HPDE6-E6E7 (cell line): ENCODE results near the gene ZNF385B.
"Not testable (repeated sequence)": the region's sequence is repeated elsewhere in the genome, so short reads cannot be mapped to it uniquely, and the experiment has no call there.

ENCODE experiments used
- DNase-seq: peaks from one replicate; pipeline ENCODE4 v3.0.0; 2011; ENCODE audit warnings: missing footprints; ENCODE audit errors: extremely low spot score

ZNF385B gene

DNA sequence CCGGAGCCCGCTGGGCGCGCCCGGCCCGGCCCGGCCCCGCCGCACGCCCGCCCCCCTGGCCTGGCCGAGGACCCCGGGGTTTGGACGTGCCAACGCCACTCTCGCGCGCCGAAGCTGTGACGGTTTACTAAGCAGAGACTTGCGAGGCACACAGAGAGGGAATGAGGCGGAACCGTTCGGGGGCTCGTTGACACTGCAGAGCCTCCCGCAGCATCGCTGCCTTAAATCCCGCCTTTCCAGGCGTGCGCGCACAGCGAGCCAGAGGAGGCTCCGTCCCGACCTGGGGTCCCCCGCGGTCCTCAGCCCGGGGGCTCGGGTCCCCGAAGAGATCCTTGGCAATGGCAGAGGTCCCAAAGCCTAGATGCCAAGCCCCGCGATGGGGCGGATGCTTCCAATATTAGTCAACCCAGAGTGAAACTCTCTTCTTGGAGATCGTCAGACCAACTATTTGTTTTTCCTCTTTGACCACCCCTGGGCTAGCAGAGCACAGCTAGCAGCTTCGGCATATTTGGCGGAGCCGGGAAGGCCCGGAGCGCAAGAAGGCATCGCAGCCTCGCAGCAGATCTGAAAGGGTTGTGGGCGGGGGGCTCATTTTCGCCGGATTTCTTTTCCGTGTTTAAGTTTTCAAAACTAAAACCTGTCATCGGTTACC is at the start of gene ZNF385B:
TSS of gene ZNF385B (minus strand) at position 197 of the 652 bp plus-strand sequence.
- DNase-seq = no peak

DNA sequence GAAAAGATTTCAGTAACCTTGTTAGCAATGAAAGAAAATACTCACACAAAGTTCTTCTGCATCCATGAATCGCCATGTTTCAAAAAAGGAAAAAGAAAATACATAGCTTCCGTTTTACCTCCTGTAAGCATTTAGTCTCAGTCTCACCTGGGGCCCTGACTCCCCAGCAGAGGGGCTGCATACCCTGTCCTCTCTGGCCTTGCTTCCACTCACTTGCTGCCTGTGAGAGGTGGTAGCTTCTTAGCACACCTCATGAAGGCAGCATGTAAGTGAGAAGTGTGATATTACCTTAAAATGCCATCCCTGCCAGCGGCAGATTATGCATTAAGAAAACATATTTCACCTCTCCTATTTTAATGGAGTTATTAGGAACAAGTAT is 49.3 kb upstream of the ZNF385B start:
- DNase-seq = no peak

DNA sequence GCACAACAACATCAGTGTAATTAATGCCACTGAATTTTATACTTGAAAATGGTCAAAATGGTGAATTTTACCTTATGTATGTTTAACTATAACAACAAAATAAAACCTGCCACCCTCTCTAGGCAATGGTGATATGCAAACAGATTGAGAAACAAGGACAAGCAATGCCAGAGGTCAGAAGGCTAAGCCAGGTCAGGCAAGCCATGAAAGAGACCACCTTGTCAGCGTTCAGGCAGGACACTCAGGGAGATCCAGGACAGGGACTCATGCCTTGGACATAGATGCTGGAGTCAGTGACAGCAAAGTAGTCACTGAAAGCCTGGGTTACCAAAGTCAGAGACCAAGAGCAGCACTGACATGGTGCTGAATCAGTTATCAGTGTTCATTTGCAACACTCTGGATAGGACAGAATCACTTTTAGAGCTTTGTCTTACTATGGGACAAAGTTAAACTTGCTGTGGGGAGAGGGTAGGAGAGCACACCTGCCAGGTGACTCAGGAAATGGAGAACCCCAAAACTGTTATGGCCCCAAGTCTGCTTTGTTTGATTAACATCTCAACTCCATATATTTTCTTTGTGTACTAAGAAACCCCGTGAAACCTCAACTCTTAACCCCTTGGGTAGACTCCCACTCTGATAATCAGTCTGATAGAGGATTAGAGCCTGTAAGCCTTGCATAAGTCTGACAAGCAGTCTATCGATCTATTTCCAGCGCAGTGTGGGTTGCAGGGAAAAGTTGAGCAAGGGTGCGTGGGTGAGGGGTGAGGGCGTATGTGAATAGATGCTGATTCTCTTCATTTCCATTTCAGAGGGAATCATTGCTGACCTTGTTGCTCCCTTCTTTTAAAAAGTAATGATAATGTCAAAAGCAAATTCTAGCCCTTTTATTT is 48.7 kb upstream of the ZNF385B start:
- DNase-seq = no peak

- DNase-seq = no peak
Measured at GRCh38 chr2:179900655-179901054, 39.2 kb upstream of the ZNF385B start.

GRCh38 chr2:179899666-179900065 is 38.3 kb upstream of the ZNF385B start:
- no peak for DNase-seq

- DNase-seq = peak; percentile 27
Measured at GRCh38 chr2:179898873-179899272, 37.5 kb upstream of the ZNF385B start.

- DNase-seq = no peak
Measured at GRCh38 chr2:179893616-179894015, 32.2 kb upstream of the ZNF385B start.

DNA sequence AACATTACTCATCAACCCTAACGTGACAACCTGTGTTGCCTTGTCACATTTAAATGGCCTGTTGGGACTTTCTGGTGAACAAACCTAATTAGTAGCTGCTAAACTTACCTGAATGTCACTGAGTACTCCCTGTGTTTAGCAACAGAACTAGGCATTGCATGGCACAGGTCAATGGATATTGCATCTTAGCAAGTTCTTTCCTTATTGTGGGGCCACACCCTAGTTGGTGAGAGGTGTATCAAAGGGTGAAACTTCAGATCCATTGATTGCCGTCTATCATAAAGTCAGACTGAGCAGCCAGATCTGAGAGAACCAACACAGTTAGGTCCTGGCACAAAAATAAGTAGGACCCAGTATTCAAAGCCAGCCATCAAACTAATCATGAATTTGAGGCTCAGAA is 29.8 kb upstream of the ZNF385B start:
- DNase-seq = no peak

GRCh38 chr2:179890666-179891065 is 29.3 kb upstream of the ZNF385B start:
- DNase-seq = no peak

DNA sequence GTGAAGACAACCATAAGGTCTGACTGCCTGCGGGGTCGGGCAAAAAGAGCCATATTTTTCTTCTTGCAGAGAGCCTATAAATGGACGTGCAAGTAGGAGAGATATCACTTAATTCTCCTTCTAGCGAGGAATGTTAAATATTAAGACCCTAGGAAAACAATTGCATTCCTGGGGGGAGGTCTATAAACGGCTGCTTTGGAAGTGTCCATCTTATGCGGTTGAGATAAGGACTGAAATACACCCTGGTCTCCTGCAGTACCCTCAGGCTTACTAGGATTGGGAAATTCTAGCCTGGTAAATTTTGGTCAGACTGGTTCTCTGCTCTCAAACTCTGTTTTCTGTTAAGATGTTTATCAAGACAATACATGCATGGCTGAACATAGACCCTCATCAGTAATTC is 27.2 kb upstream of the ZNF385B start:
- DNase-seq = not testable (repeated sequence)

DNA sequence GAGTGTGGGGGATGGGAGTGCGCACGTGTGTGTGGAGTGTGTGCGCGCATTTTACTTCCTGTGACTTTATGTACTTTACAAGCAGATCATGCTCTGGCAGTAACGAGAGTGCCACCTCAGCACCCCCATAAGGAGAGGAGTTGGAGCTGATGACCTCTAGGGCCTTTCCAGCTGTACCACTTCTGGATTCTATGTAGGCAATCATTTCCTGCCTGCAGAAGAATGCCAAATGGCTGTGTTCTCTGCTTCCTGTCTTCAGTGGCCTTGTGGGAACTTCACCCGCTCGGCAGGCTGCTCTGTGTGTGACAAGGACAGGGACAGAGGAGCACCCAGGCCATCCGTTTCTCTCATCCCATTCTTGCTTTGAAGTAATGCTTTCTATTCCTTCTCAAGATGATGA is 22.8 kb upstream of the ZNF385B start:
- DNase-seq = no peak

- no peak for DNase-seq
Measured at GRCh38 chr2:179882851-179883806, 21.7 kb upstream of the ZNF385B start.

DNA sequence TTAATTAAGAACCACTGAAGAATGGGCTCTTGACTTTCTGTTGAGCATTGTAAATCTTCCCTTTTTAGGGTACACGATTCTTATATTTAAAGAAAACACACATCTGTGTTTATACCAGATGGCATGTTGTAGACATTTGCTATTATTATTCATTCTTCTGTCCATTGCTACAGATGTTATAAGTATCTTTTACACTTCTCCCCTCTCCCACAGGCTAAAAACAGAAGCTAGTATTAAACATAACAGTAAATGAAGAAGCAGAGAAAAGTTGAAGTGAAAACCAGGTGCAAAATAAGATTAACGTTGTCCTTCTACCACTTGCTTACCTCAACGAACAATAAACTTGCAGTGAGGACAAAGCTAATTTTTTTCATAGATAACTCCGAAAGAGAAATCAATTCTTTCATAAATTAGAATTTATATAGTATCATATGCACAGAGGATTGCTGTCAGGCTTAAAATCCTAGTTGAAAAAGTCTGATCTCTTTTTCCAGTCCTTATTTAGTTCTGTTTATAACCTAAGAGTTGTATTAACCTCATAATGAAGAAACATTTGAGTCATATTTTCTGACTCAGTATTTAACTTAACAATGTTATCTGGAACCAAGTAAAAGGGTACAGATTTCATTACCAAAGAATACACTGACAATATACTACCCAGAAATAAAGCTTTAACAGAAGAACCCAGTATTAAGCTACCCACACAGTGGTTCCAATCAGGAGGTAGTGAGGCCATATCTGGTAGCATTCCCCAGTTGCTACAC is 16.4 kb upstream of the ZNF385B start:
- DNase-seq = no peak

DNA sequence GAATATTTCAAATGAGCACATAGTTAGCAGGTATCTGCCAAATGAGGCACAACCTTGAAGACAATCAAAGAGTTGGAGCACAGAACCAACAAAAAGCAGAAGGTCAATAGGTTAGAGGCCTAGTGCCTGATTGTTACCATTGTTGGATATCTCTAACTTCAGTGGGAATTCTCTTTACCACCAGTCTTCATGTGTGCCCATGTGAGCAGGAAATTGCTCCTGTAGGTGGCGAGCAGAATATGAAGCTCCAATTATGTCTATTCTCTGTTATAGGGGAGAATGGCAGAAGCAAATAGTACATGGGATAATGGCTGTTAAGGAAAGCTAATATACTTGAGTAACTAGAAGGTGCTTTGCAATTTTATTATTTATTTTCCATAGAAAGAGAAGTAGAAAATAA is 14.9 kb upstream of the ZNF385B start:
- no peak for DNase-seq

- DNase-seq = no peak
Measured at GRCh38 chr2:179875864-179876263, 14.5 kb upstream of the ZNF385B start.

DNA sequence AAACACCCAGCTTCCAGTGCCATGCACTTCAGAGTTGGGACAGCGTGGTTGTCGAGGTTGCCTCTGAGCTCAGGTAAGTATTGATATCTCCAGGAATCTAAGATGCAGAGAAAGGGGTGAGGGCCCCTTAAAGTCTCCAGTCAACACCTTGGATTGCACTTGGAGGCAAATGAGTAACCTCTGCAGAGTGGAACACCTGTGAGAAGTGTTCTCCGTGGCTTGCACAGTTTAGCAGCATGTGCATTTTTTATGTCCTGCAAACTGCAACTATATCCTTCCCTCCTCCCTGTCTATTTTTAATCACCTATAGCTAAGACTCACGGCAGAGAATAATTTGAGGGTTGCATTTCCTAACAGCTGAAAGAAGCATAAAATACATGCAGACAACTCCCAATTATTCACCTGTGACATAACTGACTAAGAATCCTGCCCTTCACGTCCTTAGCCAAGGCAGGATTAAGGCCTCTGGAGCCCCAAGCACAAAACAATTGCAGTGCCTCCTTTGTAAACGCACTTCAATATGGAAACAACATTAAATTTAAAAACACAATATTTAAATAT is 1.6 kb upstream of the ZNF385B start:
- no peak for DNase-seq

- DNase-seq = no peak
Measured at GRCh38 chr2:179861027-179861415, 391 bp downstream of the ZNF385B start.

DNA sequence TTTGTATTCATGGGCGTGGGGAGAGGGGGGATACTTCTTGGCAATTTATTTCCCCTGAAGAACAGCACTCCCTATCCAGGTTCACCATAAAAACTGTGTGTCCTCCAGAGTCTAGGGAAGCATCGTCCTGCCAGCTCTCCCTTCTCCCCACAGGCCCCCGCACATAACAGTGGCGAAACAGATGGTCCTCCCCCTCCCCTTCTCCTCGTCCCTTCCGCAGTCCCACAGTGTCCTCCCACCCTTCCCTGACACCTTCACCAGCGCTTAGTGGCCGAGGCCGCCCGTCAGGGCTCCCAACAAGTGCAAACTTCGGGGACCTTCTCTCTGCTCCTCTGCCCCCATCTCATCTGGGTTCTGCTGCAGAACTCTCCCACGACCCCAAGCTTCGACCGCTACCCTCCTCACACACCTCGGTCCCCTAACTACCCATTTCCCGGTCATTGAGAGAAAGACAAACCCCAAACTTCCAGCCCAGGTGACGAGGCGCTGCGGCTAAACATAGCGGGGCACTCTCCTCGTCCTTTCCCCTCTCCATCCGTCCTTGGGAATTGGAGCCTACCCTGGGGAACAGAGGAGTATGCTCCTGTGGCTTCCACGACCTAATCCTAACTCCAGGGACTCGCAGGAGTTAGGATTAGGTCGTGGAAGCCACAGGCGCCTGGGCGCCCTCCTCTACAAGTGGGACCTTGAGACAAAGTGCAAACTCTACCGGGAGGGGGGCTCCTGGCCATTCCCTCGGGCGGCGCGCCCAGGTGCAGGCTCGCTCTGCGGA is 971 bp downstream of the ZNF385B start:
- no peak for DNase-seq

GRCh38 chr2:179859523-179859922 is 1.9 kb downstream of the ZNF385B start:
- no peak for DNase-seq

GRCh38 chr2:179857236-179857635 is 4.2 kb downstream of the ZNF385B start:
- no peak for DNase-seq
